ENCODE results near the gene ZEB2. TPM values are rescaled to one million over a fixed set of nuclear protein-coding genes. Genes with fewer than 3 reads are reported as not detected.

ZEB2 gene
- total RNA-seq, 1 experiment from 2014 or later: 1.2 TPM

GRCh38 chr2:144539289-144539782 lies 19.4 kb upstream of the ZEB2 start:
- Histone ChIP-seq H3K56ac (ENCODE audit: insufficient read length, low read depth, low read length) (no peak overlapping the region), H2BK12ac (ENCODE audit: insufficient read length, low read depth, low read length) (no peak overlapping the region), H3K79me1 (ENCODE audit: insufficient read depth, low read depth, low read length, poor library complexity, severe bottlenecking) (no peaks in the 10 kb centered on the region), H3K27me3 (ENCODE audit: insufficient read depth, low read length) (no peaks in the 10 kb centered on the region), H3K14ac (ENCODE audit: insufficient read depth, low read length) (no peak overlapping the region), H3K9ac (ENCODE audit: extremely low read depth, insufficient read length, low read length) (no peak overlapping the region), H2BK120ac (ENCODE audit: low read depth, low read length, poor library complexity, severe bottlenecking) (no peak overlapping the region), H3T11ph (ENCODE audit: low read length) (no peak overlapping the region), H4K91ac (ENCODE audit: insufficient read length, low read depth, low read length) (no peak overlapping the region), H3K4ac (ENCODE audit: low read depth, low read length) (no peak overlapping the region), H3K79me2 (ENCODE audit: insufficient read depth, low read length) (no peaks in the 10 kb centered on the region), H3K27ac (ENCODE audit: insufficient read length, low read depth, low read length) (no peak overlapping the region), H4K8ac (replicated peaks; ENCODE audit: insufficient read length, low read depth, low read length) (no peak overlapping the region), H2AFZ (ENCODE audit: low read length) (no peak overlapping the region), H2BK15ac (ENCODE audit: low read depth, low read length) (no peak overlapping the region), H2AK5ac (ENCODE audit: insufficient read length, low read length) (no peak overlapping the region), H2BK5ac (ENCODE audit: insufficient read length, low read length) (no peak overlapping the region), H4K20me1 (ENCODE audit: control insufficient read depth, insufficient read depth, insufficient read length) (no peaks in the 10 kb centered on the region), H3K9me3 (ENCODE audit: control insufficient read depth, low read depth, low read length) (no peaks in the 10 kb centered on the region), H3K18ac (ENCODE audit: insufficient read length, low read depth, low read length) (no peak overlapping the region), H3K23ac (ENCODE audit: insufficient read length, low read depth, low read length) (no peak overlapping the region), H3K4me2 (ENCODE audit: insufficient read depth, insufficient read length, low read length) (no peak overlapping the region), H3K23me2 (ENCODE audit: insufficient read length, low read depth, low read length, poor library complexity, severe bottlenecking) (no peaks in the 10 kb centered on the region), H4K5ac (ENCODE audit: insufficient read length, low read depth, low read length) (no peak overlapping the region), H2BK20ac (ENCODE audit: low read depth, low read length, poor library complexity, severe bottlenecking) (no peak overlapping the region), H3K4me1 (ENCODE audit: insufficient read depth, low read length) (peaks cover 2% of the 10 kb centered on the region; the same call in 1 of the 2 replicates)
- Mint-ChIP-seq H3K4me3 (no peak overlapping the region), H3K27ac (no peak overlapping the region), H3K9me3 (no peaks in the 10 kb centered on the region), H3K36me3 (ENCODE audit: insufficient read depth in 1 of 3, low read depth in 3 of 3) (no peaks in the 10 kb centered on the region), H3K27me3 (ENCODE audit: low read depth) (no peaks in the 10 kb centered on the region; the same call in 1 of the 2 replicates), H3K4me1 (peaks cover 4 to 11% of the 10 kb centered on the region in 2 experiments; a peak in 3 of 4 replicates)
- no peak for TF ChIP-seq CTCF (conservative IDR thresholded peaks at IDR 0.05)
- DNase-seq: no peak
- no CpG with 5 or more reads among the region's 4 CpGs for WGBS (ENCODE audit: extremely low coverage, insufficient read length, low lambda C conversion rate)

Measured in H9 (cell line).